Stomach smooth muscle (tissue), 2 donors: ENCODE data around the gene ZNF729.

ENCODE experiments used
- H3K27ac ChIP-seq: one replicate; pipeline ENCODE4 v1.7.0; 2013; ENCODE audit warnings: mild to moderate bottlenecking, low read length, inconsistent platforms
- H3K27me3 ChIP-seq, 2 donors: one replicate each; pipeline ENCODE4 v1.7.0; 2013; ENCODE audit warnings: low read length in 2 of 2; ENCODE audit not compliant: insufficient read depth in 2 of 2, control insufficient read depth in 1 of 2
- H3K36me3 ChIP-seq, 2 donors: one replicate each; pipeline ENCODE4 v1.7.0; 2013; ENCODE audit warnings: low read length in 2 of 2; ENCODE audit not compliant: control insufficient read depth in 2 of 2, insufficient read depth in 2 of 2
- H3K4me1 ChIP-seq: one replicate; pipeline ENCODE4 v1.7.0; 2013; ENCODE audit warnings: low read length; ENCODE audit not compliant: control insufficient read depth, insufficient read depth
- H3K4me3 ChIP-seq, 2 donors: one replicate each; pipeline ENCODE4 v1.7.0; 2013; ENCODE audit warnings: low read length in 2 of 2
- H3K9ac ChIP-seq, 2 donors: one replicate each; pipeline ENCODE4 v1.7.0; 2013; ENCODE audit warnings: low read length in 2 of 2, mild to moderate bottlenecking in 1 of 2
- H3K9me3 ChIP-seq, 2 donors: one replicate each; pipeline ENCODE4 v1.7.0; 2013; ENCODE audit warnings: low read length in 2 of 2; ENCODE audit not compliant: control insufficient read depth in 2 of 2
- donor health status: healthy.
- donor health status: Pancreatic carcinoma.

Gene ZNF729

DNA sequence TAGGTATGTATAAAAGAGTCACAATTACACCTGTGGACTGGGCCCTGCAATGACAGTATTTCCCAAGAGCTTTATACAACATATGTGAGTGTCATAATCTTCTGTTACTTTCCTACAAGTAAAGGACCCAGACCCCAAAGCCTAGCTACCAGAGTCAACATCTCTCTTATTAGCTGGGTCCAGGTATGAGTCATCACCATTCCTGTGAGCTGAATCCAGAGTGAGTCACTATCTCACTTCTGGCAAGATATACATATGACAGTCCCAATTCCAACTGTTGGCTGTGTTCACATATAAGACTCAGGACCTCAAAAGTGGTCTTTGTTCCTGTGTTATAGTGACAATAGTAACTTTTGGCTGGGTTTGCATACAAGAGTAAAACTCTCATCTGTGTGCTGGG, 46.7 kb downstream of the ZNF729 start:
- Histone ChIP-seq H3K9me3 (peaks cover 0 to 9% of the 10 kb centered on the region in 2 donors), H3K36me3 (no peaks in the 10 kb centered on the region), H3K27me3 (no peaks in the 10 kb centered on the region), H3K4me3 (no peak overlapping the region), H3K4me1 (no peaks in the 10 kb centered on the region), H3K27ac (no peak overlapping the region), H3K9ac (no peak overlapping the region)

DNA sequence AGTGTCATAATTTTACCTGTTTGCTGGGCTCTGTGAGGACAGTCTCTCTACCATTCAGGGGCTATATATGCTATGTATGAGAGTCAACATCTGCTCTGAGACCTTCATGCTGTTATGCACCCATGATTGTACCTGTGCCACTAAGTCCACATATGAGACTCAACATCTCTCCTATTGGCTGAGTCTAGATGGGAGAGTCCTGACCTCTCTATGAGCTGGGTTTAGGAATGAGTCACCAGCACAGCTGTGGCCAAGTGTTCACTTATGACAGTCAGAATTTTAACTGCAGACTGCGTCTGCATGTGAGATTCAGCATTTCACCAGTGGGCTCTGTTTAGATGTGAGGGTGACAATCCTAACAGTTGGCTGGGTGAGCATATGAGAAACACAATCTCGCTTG, 49.5 kb downstream of the ZNF729 start:
- no peaks in the 10 kb centered on the region for H3K4me1 ChIP-seq
- H3K9me3 ChIP-seq, result peaks cover 0 to 5% of the 10 kb centered on the region in 2 donors
- no peaks in the 10 kb centered on the region for H3K36me3 ChIP-seq
- no peak overlapping the region for H3K27ac ChIP-seq
- no peaks in the 10 kb centered on the region for H3K27me3 ChIP-seq
- H3K4me3 ChIP-seq, result no peak overlapping the region
- H3K9ac ChIP-seq, result no peak overlapping the region

DNA sequence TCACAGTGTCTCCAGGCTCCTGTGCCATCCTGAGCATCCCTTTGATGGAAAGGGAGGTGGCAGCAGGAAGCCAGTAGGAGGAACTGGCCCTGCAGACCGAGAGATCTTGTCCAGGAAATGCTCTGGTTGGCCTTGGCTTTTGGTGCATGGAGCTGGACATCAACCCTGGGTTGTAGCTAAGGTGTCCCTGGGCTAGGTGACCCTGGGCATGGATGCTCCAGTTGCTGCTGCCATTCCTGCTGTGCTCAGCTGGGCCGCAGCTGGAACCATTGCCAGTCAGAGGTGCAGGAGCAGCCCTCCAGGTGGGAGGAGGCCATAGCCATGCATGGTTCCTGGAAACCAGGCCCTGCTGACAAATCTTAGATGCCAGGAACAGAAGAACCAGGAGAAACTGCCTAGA, 68.4 kb downstream of the ZNF729 start:
- H3K27ac ChIP-seq, result no peak overlapping the region
- H3K4me1 ChIP-seq, result no peaks in the 10 kb centered on the region
- no peak overlapping the region for H3K9ac ChIP-seq
- no peaks in the 10 kb centered on the region for H3K27me3 ChIP-seq
- no peak overlapping the region for H3K4me3 ChIP-seq
- no peaks in the 10 kb centered on the region for H3K36me3 ChIP-seq
- H3K9me3 ChIP-seq, result no peaks in the 10 kb centered on the region
